Measurements from ENCODE around the gene PAQR4.
A peak's percentile ranks its signal among the peaks of the same experiment; 100 is the strongest.

Gene PAQR4

GRCh38 chr16:2981177-2981898 is 12.2 kb downstream of the PAQR4 start:
- no peak for DNase-seq (ENCODE audit: low read depth)
- no peak overlapping the region; the same call in 1 of the 2 replicates for H3K4me3 ChIP-seq (ENCODE audit: control insufficient read depth, low read depth, low read length)
- TF ChIP-seq CTCF (IDR thresholded peaks at IDR 0.05; ENCODE audit: control insufficient read depth, insufficient read depth, low read depth, low read length, missing control alignments): no peak

- no peak for TF ChIP-seq CTCF (IDR thresholded peaks at IDR 0.05; ENCODE audit: control insufficient read depth, insufficient read depth, low read depth, low read length, missing control alignments)
- H3K4me3 ChIP-seq (ENCODE audit: control insufficient read depth, low read depth, low read length): no peak overlapping the region
- DNase-seq (ENCODE audit: low read depth): no peak
Measured at GRCh38 chr16:2981899-2982250, 12.7 kb downstream of the PAQR4 start.

- TF ChIP-seq CTCF (IDR thresholded peaks at IDR 0.05; ENCODE audit: control insufficient read depth, insufficient read depth, low read depth, low read length, missing control alignments): no peak
- DNase-seq (ENCODE audit: low read depth): no peak
- H3K4me3 ChIP-seq (ENCODE audit: control insufficient read depth, low read depth, low read length): no peak overlapping the region
Measured at GRCh38 chr16:2982402-2982801, 13.3 kb downstream of the PAQR4 start.

- TF ChIP-seq CTCF (IDR thresholded peaks at IDR 0.05; ENCODE audit: control insufficient read depth, insufficient read depth, low read depth, low read length, missing control alignments): peak; percentile 49
- no peak for DNase-seq (ENCODE audit: low read depth)
- peak overlapping the region; percentile 24 for H3K4me3 ChIP-seq (ENCODE audit: control insufficient read depth, low read depth, low read length)
Measured at GRCh38 chr16:2983706-2984136, 14.6 kb downstream of the PAQR4 start.

- TF ChIP-seq CTCF (IDR thresholded peaks at IDR 0.05; ENCODE audit: control insufficient read depth, insufficient read depth, low read depth, low read length, missing control alignments): no peak
- no peak overlapping the region for H3K4me3 ChIP-seq (ENCODE audit: control insufficient read depth, low read depth, low read length)
- DNase-seq (ENCODE audit: low read depth): no peak
Measured at GRCh38 chr16:2985462-2985861, 16.3 kb downstream of the PAQR4 start.

- H3K4me3 ChIP-seq (ENCODE audit: control insufficient read depth, low read depth, low read length): no peak overlapping the region
- no peak for TF ChIP-seq CTCF (IDR thresholded peaks at IDR 0.05; ENCODE audit: control insufficient read depth, insufficient read depth, low read depth, low read length, missing control alignments)
- no peak for DNase-seq (ENCODE audit: low read depth)
Measured at GRCh38 chr16:2985893-2986355, 16.8 kb downstream of the PAQR4 start.
